ENCODE results near the gene TUFM. TPM values are rescaled to one million over a fixed set of nuclear protein-coding genes. Genes with fewer than 3 reads are reported as not detected.

The TUFM gene
- total RNA-seq, 2 experiments from 2014 or later: 309 to 323 TPM

- ATAC-seq: no peak
- POLR2A ChIA-PET: interaction anchor here (6.8 to 14.3 kb wide), 2 partner anchors 15 to 21 kb away, joined by 86 to 485 read pairs; partner anchors contain the start of genes ATXN2L and SH2B1
- DNase-seq: no peak
These were observed 2.4 kb downstream of the TUFM start for GRCh38 chr16:28843766-28844165.

DNA sequence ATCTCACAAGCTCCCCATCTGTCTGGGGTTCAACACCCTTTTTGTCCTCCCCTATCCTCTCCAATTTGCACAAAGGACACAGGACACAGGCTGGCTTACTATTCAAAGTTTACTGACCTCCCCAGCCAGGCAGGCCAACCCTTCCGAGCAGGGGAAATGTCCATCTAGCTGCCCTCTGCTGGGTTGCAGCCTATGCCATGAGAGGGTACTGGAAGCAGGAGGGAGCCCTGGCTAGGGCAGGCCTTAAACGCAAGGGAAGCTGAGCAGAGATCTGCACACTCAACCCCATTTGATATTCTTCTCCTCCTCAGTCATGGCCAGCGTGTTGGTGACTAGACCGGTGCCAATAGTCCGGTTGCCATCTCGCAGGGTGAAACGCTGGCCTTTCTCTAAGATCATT lies 3.5 kb downstream of the TUFM start:
- TF ChIP-seq, protein P1, sequence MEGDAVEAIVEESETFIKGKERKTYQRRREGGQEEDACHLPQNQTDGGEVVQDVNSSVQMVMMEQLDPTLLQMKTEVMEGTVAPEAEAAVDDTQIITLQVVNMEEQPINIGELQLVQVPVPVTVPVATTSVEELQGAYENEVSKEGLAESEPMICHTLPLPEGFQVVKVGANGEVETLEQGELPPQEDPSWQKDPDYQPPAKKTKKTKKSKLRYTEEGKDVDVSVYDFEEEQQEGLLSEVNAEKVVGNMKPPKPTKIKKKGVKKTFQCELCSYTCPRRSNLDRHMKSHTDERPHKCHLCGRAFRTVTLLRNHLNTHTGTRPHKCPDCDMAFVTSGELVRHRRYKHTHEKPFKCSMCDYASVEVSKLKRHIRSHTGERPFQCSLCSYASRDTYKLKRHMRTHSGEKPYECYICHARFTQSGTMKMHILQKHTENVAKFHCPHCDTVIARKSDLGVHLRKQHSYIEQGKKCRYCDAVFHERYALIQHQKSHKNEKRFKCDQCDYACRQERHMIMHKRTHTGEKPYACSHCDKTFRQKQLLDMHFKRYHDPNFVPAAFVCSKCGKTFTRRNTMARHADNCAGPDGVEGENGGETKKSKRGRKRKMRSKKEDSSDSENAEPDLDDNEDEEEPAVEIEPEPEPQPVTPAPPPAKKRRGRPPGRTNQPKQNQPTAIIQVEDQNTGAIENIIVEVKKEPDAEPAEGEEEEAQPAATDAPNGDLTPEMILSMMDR (IDR thresholded peaks at IDR 0.05): no peak
- intact Hi-C loops (cut with micrococcal nuclease): no loop called here
- Mint-ChIP-seq H3K9me3 (no peaks in the 10 kb centered on the region), H3K27ac (no peak overlapping the region), H3K4me1 (ENCODE audit: low read depth) (peaks cover 20% of the 10 kb centered on the region), H3K27me3 (no peaks in the 10 kb centered on the region), H3K4me3 (no peak overlapping the region), H3K36me3 (ENCODE audit: low read depth) (peaks cover 56% of the 10 kb centered on the region)
- CTCF ChIA-PET: interaction anchor here (0.6 to 1.4 kb wide), 2 partner anchors 14 to 103 kb away, joined by 3 to 5 read pairs; no protein-coding TSS in a partner anchor
- ATAC-seq (no peak), DNase-seq (no peak)
- POLR2A ChIA-PET: interaction anchor here (0.7 to 14.3 kb wide), 6 partner anchors 14 to 232 kb away, joined by 3 to 485 read pairs (median 5); partner anchors contain the start of genes ATXN2L and SH2B1

More at GRCh38 chr16:28843766-28844165, 2.4 kb downstream of the TUFM start:
- TF ChIP-seq, protein P1 (IDR thresholded peaks at IDR 0.05): no peak
- Mint-ChIP-seq H3K36me3 (ENCODE audit: low read depth) (peaks cover 48% of the 10 kb centered on the region), H3K27me3 (no peaks in the 10 kb centered on the region), H3K4me1 (ENCODE audit: low read depth) (peaks cover 19% of the 10 kb centered on the region), H3K27ac (no peak overlapping the region), H3K9me3 (no peaks in the 10 kb centered on the region), H3K4me3 (peak overlapping the region; percentile 99)
- CTCF ChIA-PET: no interaction called here
- intact Hi-C loops (cut with micrococcal nuclease): no loop called here

DNA sequence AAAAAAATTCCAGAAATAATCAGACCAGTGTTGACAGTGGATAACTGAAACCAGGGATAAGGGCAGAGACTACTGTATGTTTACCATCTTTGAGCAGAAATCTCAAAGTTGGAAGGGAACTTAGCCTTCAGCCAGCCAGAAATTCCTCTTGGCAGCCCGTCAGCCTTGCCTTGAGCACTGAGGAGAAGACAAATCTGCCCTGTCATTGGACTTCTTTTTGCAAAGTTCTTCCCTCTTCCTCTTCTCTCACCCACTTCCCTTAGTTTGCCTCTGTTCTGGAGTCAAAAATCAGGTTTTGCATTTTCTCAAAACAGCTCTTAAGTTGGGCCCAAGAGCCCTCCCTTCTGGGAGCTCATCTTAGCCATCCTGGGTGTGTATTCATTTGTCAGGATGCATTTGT lies 6.2 kb downstream of the TUFM start:
- TF ChIP-seq, protein P1 (IDR thresholded peaks at IDR 0.05): no peak
- H3K27me3 Mint-ChIP-seq: no peaks in the 10 kb centered on the region
- no peaks in the 10 kb centered on the region for H3K9me3 Mint-ChIP-seq
- H3K4me3 Mint-ChIP-seq: no peak overlapping the region
- POLR2A ChIA-PET: interaction anchor here (14.3 kb wide), 1 partner anchor 11 kb away, joined by 485 read pairs; the partner anchor contains the start of gene ATXN2L
- H3K36me3 Mint-ChIP-seq (ENCODE audit: low read depth): peaks cover 61% of the 10 kb centered on the region
- CTCF ChIA-PET: interaction anchor here (1.4 kb wide), 1 partner anchor 12 kb away, joined by 3 read pairs; no protein-coding TSS in a partner anchor
- no peak for DNase-seq
- H3K27ac Mint-ChIP-seq: peak overlapping the region; percentile 21
- peaks cover 14% of the 10 kb centered on the region for H3K4me1 Mint-ChIP-seq (ENCODE audit: low read depth)
- ATAC-seq: no peak
- intact Hi-C loops (cut with micrococcal nuclease): no loop called here

- DNase-seq (no peak), ATAC-seq (no peak)
- Mint-ChIP-seq H3K36me3 (ENCODE audit: low read depth) (peaks cover 59% of the 10 kb centered on the region), H3K4me1 (ENCODE audit: low read depth) (peaks cover 6% of the 10 kb centered on the region), H3K4me3 (no peak overlapping the region), H3K27me3 (no peaks in the 10 kb centered on the region), H3K9me3 (no peaks in the 10 kb centered on the region), H3K27ac (peak overlapping the region; percentile 76)
- TF ChIP-seq, protein P1 (IDR thresholded peaks at IDR 0.05): no peak
- ChIA-PET POLR2A (interaction anchor here (0.7 to 14.3 kb wide), 2 partner anchors 11 to 584 kb away, joined by 3 to 485 read pairs; partner anchors contain the start of gene ATXN2L), CTCF (interaction anchor here (1.0 to 1.4 kb wide), 3 partner anchors 11 to 35 kb away, joined by 3 read pairs; no protein-coding TSS in a partner anchor)
- intact Hi-C loops (cut with micrococcal nuclease): no loop called here
These were observed 7.0 kb downstream of the TUFM start for GRCh38 chr16:28839004-28839639.

- Mint-ChIP-seq H3K4me3 (no peak overlapping the region), H3K4me1 (ENCODE audit: low read depth) (peaks cover 6% of the 10 kb centered on the region), H3K36me3 (ENCODE audit: low read depth) (peaks cover 58% of the 10 kb centered on the region), H3K27ac (peak overlapping the region; percentile 76), H3K27me3 (no peaks in the 10 kb centered on the region), H3K9me3 (no peaks in the 10 kb centered on the region)
- ChIA-PET CTCF (interaction anchor here (1.0 to 2.1 kb wide), 3 partner anchors 12 to 106 kb away, joined by 3 to 7 read pairs (median 3); no protein-coding TSS in a partner anchor), POLR2A (interaction anchor here (0.6 to 20.4 kb wide), 4 partner anchors 3 to 583 kb away, joined by 3 to 485 read pairs (median 244); partner anchors contain the start of genes ATXN2L and TUFM)
- DNase-seq (no peak), ATAC-seq (no peak)
- intact Hi-C loops (cut with micrococcal nuclease): no loop called here
- TF ChIP-seq, protein P1 (IDR thresholded peaks at IDR 0.05): no peak
These were observed 7.6 kb downstream of the TUFM start for GRCh38 chr16:28838558-28838918.
